Esophagus (tissue), 2 donors: ENCODE results near the gene PIEZO2. TPM values are rescaled to one million over a fixed set of nuclear protein-coding genes. Genes with fewer than 3 reads are reported as not detected.

Experiments used
- H3K27ac ChIP-seq, 2 donors: one replicate each; pipeline ENCODE4 v1.5.1; 2013; ENCODE audit warnings: low read depth in 2 of 2, mild to moderate bottlenecking in 2 of 2, inconsistent platforms in 1 of 2, low read length in 1 of 2, moderate library complexity in 1 of 2
- H3K27me3 ChIP-seq, 2 donors: one replicate each; pipeline ENCODE4 v1.6.1; 2013; ENCODE audit warnings: low read length in 2 of 2, control low read depth in 1 of 2, mild to moderate bottlenecking in 1 of 2; ENCODE audit not compliant: insufficient read depth in 2 of 2, control insufficient read depth in 1 of 2
- H3K36me3 ChIP-seq, 2 donors: one replicate each; pipeline ENCODE4 v1.6.1; 2013; ENCODE audit warnings: low read length in 1 of 2; ENCODE audit not compliant: control insufficient read depth in 2 of 2, insufficient read depth in 2 of 2
- H3K4me1 ChIP-seq, 2 donors: one replicate each; pipeline ENCODE4 v1.6.1; 2013; ENCODE audit warnings: low read length in 1 of 2; ENCODE audit not compliant: control insufficient read depth in 2 of 2, insufficient read depth in 2 of 2
- H3K4me3 ChIP-seq, 2 donors: one replicate each; pipeline ENCODE4 v1.5.1; 2013; ENCODE audit warnings: low read length in 2 of 2, mild to moderate bottlenecking in 2 of 2, low read depth in 1 of 2, moderate library complexity in 1 of 2
- H3K9me3 ChIP-seq, 2 donors: one replicate each; pipeline ENCODE4 v1.6.1; 2013; ENCODE audit warnings: mild to moderate bottlenecking in 2 of 2, low read depth in 1 of 2, low read length in 1 of 2, moderate library complexity in 1 of 2; ENCODE audit not compliant: control insufficient read depth in 2 of 2, insufficient read depth in 1 of 2
- WGBS, 2 donors: extraction: QIAGEN DNeasy Blood & Tissue Kit; methylation state at CpG; one replicate each; pipeline ENCODE4 v1.1.7; 2013; 5-methylcytosine and 5-hydroxymethylcytosine counted together
- polyA plus RNA-seq, 2 donors: library from polyadenylated mRNA; stranded (reverse); fragments of 200-250 nt; gene quantifications; one replicate each; pipeline ENCODE4 v1.2.3, GENCODE V29; 2013
- donor health status: healthy with polysubstance abuse.
- donor health status: Bipolar disorder and iron deficiency.

PIEZO2 gene
- polyA plus RNA-seq, 2 donors = 0.37 to 0.66 TPM

GRCh38 chr18:11055721-11056120 is 93.6 kb downstream of the PIEZO2 start:
- Histone ChIP-seq H3K36me3 (no peaks in the 10 kb centered on the region), H3K9me3 (no peaks in the 10 kb centered on the region), H3K27me3 (no peaks in the 10 kb centered on the region), H3K27ac (no peak overlapping the region), H3K4me3 (no peak overlapping the region), H3K4me1 (no peaks in the 10 kb centered on the region)
- WGBS, 2 donors = 91 to 95% methylated on average over 8 of the region's 8 CpGs

DNA sequence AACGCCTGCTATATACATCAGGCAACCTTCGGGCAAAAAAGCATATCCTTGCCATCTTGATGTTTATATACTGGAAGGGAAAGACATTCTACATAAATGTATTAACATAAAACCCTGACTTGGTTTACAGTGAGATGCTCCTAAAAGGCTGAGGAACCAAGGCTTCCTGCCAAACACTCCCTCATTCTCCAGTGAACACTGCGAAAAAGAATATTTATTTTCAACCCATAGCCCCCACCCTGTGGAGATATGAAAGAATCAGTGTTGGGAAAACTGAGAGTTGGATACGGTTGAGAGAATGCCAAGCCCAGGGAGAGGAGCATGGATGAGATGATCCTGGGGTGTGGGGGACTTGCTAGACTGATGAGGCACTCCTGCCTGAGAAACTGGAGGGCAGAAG is 94.9 kb downstream of the PIEZO2 start:
- H3K4me1 ChIP-seq = no peaks in the 10 kb centered on the region
- 58 to 65% methylated on average over 4 of the region's 4 CpGs for WGBS, 2 donors
- H3K9me3 ChIP-seq = no peaks in the 10 kb centered on the region

DNA sequence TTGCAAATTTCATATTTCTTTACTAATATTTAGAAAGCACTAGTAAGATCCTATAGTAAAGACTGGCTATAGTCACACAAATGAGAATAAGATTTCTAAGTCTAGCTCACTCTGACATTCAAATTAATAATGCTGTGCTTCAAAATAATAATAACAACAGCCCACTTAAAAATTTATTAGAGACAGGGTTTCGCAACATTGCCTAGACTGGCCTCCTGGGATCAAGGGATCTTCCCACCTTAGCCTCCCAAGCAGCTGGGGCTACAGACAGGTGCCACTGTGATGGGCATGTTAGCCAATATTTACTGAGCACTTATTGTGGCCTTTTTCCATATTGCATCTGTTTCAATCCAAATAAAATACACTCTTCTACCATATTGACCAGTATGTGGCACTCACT is 96.1 kb downstream of the PIEZO2 start:
- Histone ChIP-seq H3K27ac (no peak overlapping the region), H3K36me3 (no peaks in the 10 kb centered on the region), H3K9me3 (no peaks in the 10 kb centered on the region), H3K4me3 (no peak overlapping the region), H3K4me1 (no peaks in the 10 kb centered on the region), H3K27me3 (no peaks in the 10 kb centered on the region)
- 93 to 97% methylated on average over 1 of the region's 1 CpG for WGBS, 2 donors

More for the DNA sequence above, 94.9 kb downstream of the PIEZO2 start:
- Histone ChIP-seq H3K36me3 (no peaks in the 10 kb centered on the region), H3K27me3 (no peaks in the 10 kb centered on the region), H3K4me3 (no peak overlapping the region), H3K27ac (no peak overlapping the region)

- Histone ChIP-seq H3K36me3 (no peaks in the 10 kb centered on the region), H3K4me3 (no peak overlapping the region), H3K27me3 (no peaks in the 10 kb centered on the region), H3K4me1 (no peaks in the 10 kb centered on the region), H3K27ac (no peak overlapping the region), H3K9me3 (no peaks in the 10 kb centered on the region)
- 56 to 72% methylated on average over 3 of the region's 3 CpGs for WGBS, 2 donors
Observed at GRCh38 chr18:11052800-11053199, 96.6 kb downstream of the PIEZO2 start.

GRCh38 chr18:11051462-11051861 is 97.9 kb downstream of the PIEZO2 start:
- no peaks in the 10 kb centered on the region for H3K4me1 ChIP-seq
- no peaks in the 10 kb centered on the region for H3K36me3 ChIP-seq
- no peak overlapping the region for H3K4me3 ChIP-seq
- no peaks in the 10 kb centered on the region for H3K9me3 ChIP-seq
- H3K27ac ChIP-seq = no peak overlapping the region
- no peaks in the 10 kb centered on the region for H3K27me3 ChIP-seq
- WGBS, 2 donors = 80 to 93% methylated on average over 3 of the region's 3 CpGs

DNA sequence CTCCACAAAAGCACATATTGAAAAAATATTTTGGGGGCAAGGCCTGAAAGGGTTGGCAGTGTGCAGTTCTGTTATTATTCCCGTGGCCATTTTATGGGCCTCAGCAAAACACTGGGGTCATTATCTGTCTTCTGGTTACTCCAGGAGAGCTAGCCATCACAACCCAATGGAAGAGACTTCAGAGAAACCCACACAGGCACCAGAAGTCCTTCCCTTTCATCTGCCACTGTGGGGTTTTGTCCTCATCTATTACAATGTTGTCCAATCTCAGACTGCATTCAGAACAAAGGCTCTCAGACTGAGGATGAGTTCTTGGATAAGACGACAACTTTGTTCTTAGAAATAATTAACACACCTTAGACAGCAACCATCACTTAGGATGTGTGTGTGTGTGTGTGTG is 98.4 kb downstream of the PIEZO2 start:
- H3K27ac ChIP-seq = no peak overlapping the region
- H3K4me3 ChIP-seq = no peak overlapping the region
- no peaks in the 10 kb centered on the region for H3K4me1 ChIP-seq
- WGBS, 2 donors = 87 to 94% methylated on average over 2 of the region's 2 CpGs
- H3K36me3 ChIP-seq = no peaks in the 10 kb centered on the region
- no peaks in the 10 kb centered on the region for H3K27me3 ChIP-seq
- H3K9me3 ChIP-seq = peaks cover 0 to 2% of the 10 kb centered on the region in 2 donors

DNA sequence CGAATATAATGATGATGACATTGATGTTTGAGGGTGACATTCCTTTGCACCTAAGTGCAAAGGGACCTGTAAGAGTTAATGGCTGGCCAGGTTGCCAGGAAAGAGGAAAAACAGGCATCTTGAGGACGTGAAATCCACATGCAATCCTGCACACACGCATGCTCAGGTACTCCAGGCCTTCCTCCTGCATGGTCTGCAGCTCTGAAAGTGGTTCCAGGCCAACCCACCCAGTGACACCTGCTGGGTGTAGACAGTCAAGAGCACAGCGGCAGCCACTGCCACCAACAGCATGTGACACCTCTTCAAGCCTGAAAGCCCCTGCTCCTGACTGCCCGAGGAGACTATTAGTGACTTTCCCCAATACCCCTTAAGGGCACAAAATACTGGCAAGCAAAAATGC is 101.6 kb downstream of the PIEZO2 start:
- Histone ChIP-seq H3K4me1 (no peaks in the 10 kb centered on the region), H3K27ac (no peak overlapping the region), H3K36me3 (no peaks in the 10 kb centered on the region), H3K27me3 (no peaks in the 10 kb centered on the region), H3K9me3 (peaks cover 0 to 2% of the 10 kb centered on the region in 2 donors), H3K4me3 (no peak overlapping the region)
- WGBS, 2 donors = 79 to 85% methylated on average over 5 of the region's 5 CpGs

DNA sequence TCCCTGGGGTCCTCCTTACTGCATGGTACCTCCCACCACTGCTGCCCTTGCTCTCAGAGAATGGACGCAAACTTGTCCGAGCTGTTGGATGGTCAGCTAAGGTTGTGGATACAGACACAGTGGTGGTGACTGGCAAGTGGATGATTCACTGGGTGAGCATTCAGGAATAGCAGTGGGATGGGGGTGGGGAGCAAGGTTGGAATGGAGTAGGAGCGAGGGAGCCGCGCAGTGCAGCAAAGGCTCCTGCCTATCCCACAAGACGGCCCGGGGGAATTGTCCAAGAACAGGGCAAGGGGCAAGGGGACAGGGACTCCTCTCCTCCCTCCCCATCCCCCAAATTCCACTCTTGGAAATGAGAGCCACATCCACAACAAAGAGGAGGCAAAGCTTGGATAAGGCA is 102.2 kb downstream of the PIEZO2 start:
- H3K27ac ChIP-seq = no peak overlapping the region
- peaks cover 0 to 2% of the 10 kb centered on the region in 2 donors for H3K9me3 ChIP-seq
- H3K36me3 ChIP-seq = no peaks in the 10 kb centered on the region
- no peaks in the 10 kb centered on the region for H3K27me3 ChIP-seq
- WGBS, 2 donors = 88 to 94% methylated on average over 7 of the region's 7 CpGs
- no peaks in the 10 kb centered on the region for H3K4me1 ChIP-seq
- H3K4me3 ChIP-seq = no peak overlapping the region

DNA sequence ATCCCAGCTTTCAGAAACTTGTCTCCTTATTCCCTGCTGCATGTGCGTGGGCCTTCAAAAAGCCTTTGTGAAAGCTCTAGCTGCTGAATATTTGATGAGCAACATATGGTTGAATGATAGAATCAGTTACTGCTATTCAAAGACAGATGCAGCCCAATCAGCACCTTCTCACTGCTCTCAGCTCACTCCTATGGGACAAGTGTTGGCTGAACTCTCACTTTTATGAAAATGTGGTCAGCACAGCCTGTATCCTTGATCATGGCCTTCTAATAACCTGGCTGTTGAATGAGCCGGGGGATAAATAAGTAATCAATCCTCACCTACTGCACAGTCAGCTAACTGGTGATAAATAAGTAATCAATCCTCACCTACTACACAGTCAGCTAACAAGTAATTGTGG is 103.2 kb downstream of the PIEZO2 start:
- Histone ChIP-seq H3K9me3 (peaks cover 0 to 2% of the 10 kb centered on the region in 2 donors), H3K4me3 (no peak overlapping the region), H3K4me1 (no peaks in the 10 kb centered on the region), H3K27ac (no peak overlapping the region), H3K36me3 (no peaks in the 10 kb centered on the region), H3K27me3 (no peaks in the 10 kb centered on the region)
- WGBS, 2 donors = 89 to 92% methylated on average over 2 of the region's 2 CpGs

GRCh38 chr18:11043694-11044093 is 105.7 kb downstream of the PIEZO2 start:
- Histone ChIP-seq H3K27me3 (no peaks in the 10 kb centered on the region), H3K27ac (no peak overlapping the region), H3K9me3 (peaks cover 0 to 2% of the 10 kb centered on the region in 2 donors), H3K4me3 (no peak overlapping the region), H3K36me3 (no peaks in the 10 kb centered on the region), H3K4me1 (no peaks in the 10 kb centered on the region)
- 84% methylated on average over 7 of the region's 7 CpGs for whole genome bisulfite sequencing, 2 donors
